ENCODE data around the gene RASAL2. TPM values are rescaled to one million over a fixed set of nuclear protein-coding genes. Genes with fewer than 3 reads are reported as not detected.
"Not testable (repeated sequence)": the region's sequence is repeated elsewhere in the genome, so short reads cannot be mapped to it uniquely, and the experiment has no call there.

The RASAL2 gene
- total RNA-seq, 3 donors from 2014 or later (not counting 1 experiment from before 2014, with no cell fraction given): 0.16 to 0.23 TPM; not detected in 1

DNA sequence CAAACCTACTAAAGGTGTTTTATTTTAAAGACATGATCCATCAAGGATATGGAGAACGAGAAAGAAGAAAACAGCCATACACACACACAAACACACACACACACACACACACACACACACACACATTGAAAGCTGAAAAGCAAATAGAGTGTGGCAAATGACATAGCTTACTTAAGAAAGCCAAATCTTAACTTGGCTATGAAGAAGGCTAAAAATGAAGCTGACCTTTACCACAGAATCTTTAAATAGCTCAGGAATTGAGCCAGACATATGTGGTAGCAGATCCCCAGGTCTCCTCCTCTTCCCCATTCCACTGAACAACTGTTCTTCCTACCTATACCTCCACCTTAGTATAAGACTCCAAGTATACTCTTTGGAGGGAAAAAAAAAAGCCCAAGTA is 217.3 kb downstream of the RASAL2 start:
- no peak overlapping the region for H3K27ac ChIP-seq (ENCODE audit: low read length)
- no peak for DNase-seq
- Mint-ChIP-seq H3K4me1 (no peaks in the 10 kb centered on the region), H3K36me3 (no peaks in the 10 kb centered on the region), H3K9me3 (no peaks in the 10 kb centered on the region), H3K27me3 (ENCODE audit: low read depth in 2 of 2) (peaks cover 4 to 13% of the 10 kb centered on the region in 2 donors), H3K4me3 (no peak overlapping the region), H3K27ac (no peak overlapping the region)
- no peaks in the 10 kb centered on the region for H3K27me3 ChIP-seq (ENCODE audit: control insufficient read depth, insufficient read depth, low read length)
- TF ChIP-seq, protein P1, sequence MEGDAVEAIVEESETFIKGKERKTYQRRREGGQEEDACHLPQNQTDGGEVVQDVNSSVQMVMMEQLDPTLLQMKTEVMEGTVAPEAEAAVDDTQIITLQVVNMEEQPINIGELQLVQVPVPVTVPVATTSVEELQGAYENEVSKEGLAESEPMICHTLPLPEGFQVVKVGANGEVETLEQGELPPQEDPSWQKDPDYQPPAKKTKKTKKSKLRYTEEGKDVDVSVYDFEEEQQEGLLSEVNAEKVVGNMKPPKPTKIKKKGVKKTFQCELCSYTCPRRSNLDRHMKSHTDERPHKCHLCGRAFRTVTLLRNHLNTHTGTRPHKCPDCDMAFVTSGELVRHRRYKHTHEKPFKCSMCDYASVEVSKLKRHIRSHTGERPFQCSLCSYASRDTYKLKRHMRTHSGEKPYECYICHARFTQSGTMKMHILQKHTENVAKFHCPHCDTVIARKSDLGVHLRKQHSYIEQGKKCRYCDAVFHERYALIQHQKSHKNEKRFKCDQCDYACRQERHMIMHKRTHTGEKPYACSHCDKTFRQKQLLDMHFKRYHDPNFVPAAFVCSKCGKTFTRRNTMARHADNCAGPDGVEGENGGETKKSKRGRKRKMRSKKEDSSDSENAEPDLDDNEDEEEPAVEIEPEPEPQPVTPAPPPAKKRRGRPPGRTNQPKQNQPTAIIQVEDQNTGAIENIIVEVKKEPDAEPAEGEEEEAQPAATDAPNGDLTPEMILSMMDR (IDR thresholded peaks at IDR 0.05): no peak
- H3K36me3 ChIP-seq (ENCODE audit: control insufficient read depth, insufficient read depth, low read length): no peaks in the 10 kb centered on the region
- no peaks in the 10 kb centered on the region for H3K9me3 ChIP-seq (ENCODE audit: control insufficient read depth, insufficient read depth, low read length)
- no peaks in the 10 kb centered on the region for H3K4me1 ChIP-seq (ENCODE audit: control insufficient read depth, insufficient read depth, low read length)
- no CpG with 5 or more reads among the region's 1 CpG for WGBS (ENCODE audit: insufficient coverage)
- no peak overlapping the region for H3K4me3 ChIP-seq (ENCODE audit: low read length)
- ATAC-seq: no peak
- intact Hi-C loops (cut with micrococcal nuclease): loop anchor here (2.0 kb wide), 1 partner anchor 190 kb away; no protein-coding TSS in a partner anchor

DNA sequence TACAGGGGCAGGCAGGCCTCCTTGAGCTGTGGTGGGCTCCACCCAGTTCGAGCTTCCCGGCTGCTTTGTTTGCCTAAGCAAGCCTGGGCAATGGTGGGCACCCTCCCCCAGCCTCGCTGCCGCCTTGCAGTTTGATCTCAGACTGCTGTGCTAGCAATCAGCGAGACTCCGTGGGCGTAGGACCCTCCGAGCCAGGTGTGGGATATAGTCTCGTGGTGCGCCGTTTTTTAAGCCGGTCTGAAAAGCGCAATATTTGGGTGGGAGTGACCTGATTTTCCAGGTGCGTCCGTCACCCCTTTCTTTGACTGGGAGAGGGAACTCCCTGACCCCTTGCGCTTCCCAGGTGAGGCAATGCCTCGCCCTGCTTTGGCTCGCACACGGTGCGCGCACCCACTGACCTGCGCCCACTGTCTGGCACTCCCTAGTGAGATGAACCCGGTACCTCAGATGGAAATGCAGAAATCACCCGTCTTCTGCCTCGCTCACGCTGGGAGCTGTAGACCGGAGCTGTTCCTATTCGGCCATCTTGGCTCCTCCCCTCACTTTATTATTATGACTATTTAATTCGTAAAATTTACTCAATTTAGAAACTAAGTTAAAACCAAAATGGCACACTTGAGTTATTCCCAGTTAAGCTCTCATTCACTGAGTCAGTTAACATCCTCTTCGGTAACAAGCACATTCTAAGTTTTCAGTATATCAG is 226.5 kb downstream of the RASAL2 start:
- intact Hi-C loops (cut with micrococcal nuclease); H3K4me3 Mint-ChIP-seq; H3K27me3 ChIP-seq (ENCODE audit: control insufficient read depth, insufficient read depth, low read length); H3K27ac Mint-ChIP-seq; H3K4me1 Mint-ChIP-seq; ATAC-seq; H3K27me3 Mint-ChIP-seq (ENCODE audit: low read depth in 2 of 2); H3K9me3 ChIP-seq (ENCODE audit: control insufficient read depth, insufficient read depth, low read length); H3K9me3 Mint-ChIP-seq; H3K27ac ChIP-seq (ENCODE audit: low read length); H3K36me3 Mint-ChIP-seq; DNase-seq; H3K4me1 ChIP-seq (ENCODE audit: control insufficient read depth, insufficient read depth, low read length); H3K4me3 ChIP-seq (ENCODE audit: low read length); H3K36me3 ChIP-seq (ENCODE audit: control insufficient read depth, insufficient read depth, low read length): not testable (repeated sequence)
- 93% methylated on average over 12 of the region's 30 CpGs for WGBS (ENCODE audit: insufficient coverage)

DNA sequence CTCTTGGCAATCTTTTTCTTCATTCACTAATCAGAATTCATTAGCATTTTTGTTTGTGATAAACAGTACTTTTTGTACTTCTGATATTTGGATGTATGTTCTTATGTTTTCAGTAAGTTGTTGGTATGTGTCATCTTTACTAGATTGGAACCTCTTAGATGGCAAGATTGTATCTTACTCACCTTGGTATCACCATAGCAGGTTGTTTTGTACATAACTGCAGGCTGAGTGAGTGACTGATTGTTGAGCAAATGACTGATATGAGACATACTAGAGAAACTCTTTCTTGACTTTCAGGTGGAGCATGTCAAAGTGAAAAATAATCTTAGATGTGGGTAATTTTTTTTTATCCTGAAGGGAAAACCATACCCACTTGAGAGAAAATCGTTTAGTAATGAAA is 229.2 kb downstream of the RASAL2 start:
- no peak overlapping the region for H3K27ac Mint-ChIP-seq
- H3K36me3 Mint-ChIP-seq: no peaks in the 10 kb centered on the region
- no peak overlapping the region for H3K4me3 Mint-ChIP-seq
- intact Hi-C loops (cut with micrococcal nuclease): no loop called here
- no CpG with 5 or more reads among the region's 1 CpG for WGBS (ENCODE audit: insufficient coverage)
- Histone ChIP-seq H3K27ac (ENCODE audit: low read length) (no peak overlapping the region), H3K9me3 (ENCODE audit: control insufficient read depth, insufficient read depth, low read length) (no peaks in the 10 kb centered on the region), H3K4me3 (ENCODE audit: low read length) (no peak overlapping the region), H3K36me3 (ENCODE audit: control insufficient read depth, insufficient read depth, low read length) (no peaks in the 10 kb centered on the region), H3K27me3 (ENCODE audit: control insufficient read depth, insufficient read depth, low read length) (no peaks in the 10 kb centered on the region), H3K4me1 (ENCODE audit: control insufficient read depth, insufficient read depth, low read length) (no peaks in the 10 kb centered on the region)
- H3K4me1 Mint-ChIP-seq: no peaks in the 10 kb centered on the region
- ATAC-seq (no peak), DNase-seq (no peak)
- peaks cover 0 to 2% of the 10 kb centered on the region in 2 donors for H3K9me3 Mint-ChIP-seq
- no peaks in the 10 kb centered on the region for H3K27me3 Mint-ChIP-seq (ENCODE audit: low read depth in 2 of 2)
- TF ChIP-seq, protein P1 (IDR thresholded peaks at IDR 0.05): no peak

DNA sequence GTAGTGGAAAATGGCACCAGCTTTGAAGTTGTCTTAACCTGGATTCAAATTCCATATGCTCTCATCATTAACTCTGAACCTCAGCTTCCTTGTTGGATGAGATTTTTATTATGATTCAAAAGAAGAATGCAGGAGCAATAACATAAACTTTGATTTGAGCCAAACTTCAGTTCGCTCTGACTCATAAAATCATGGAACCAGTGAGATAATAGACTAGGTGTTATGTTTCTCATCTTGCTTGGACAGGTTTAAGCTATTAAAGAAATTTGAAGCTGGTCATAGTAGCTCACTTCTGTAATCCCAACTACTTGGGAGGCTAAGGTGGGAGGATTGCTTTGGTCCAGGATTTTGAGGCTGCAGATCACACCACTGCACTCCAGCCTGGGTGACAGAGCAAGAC is 230.1 kb downstream of the RASAL2 start:
- Mint-ChIP-seq H3K36me3 (no peaks in the 10 kb centered on the region), H3K27ac (no peak overlapping the region), H3K4me3 (no peak overlapping the region), H3K9me3 (peaks cover 0 to 2% of the 10 kb centered on the region in 2 donors), H3K4me1 (no peaks in the 10 kb centered on the region), H3K27me3 (ENCODE audit: low read depth in 2 of 2) (no peaks in the 10 kb centered on the region)
- no peaks in the 10 kb centered on the region for H3K4me1 ChIP-seq (ENCODE audit: control insufficient read depth, insufficient read depth, low read length)
- DNase-seq: no peak
- no peak overlapping the region for H3K27ac ChIP-seq (ENCODE audit: low read length)
- TF ChIP-seq, protein P1 (IDR thresholded peaks at IDR 0.05): no peak
- no peaks in the 10 kb centered on the region for H3K27me3 ChIP-seq (ENCODE audit: control insufficient read depth, insufficient read depth, low read length)
- no peaks in the 10 kb centered on the region for H3K36me3 ChIP-seq (ENCODE audit: control insufficient read depth, insufficient read depth, low read length)
- no peak for ATAC-seq
- 88% methylated on average over 1 of the region's 1 CpG for WGBS (ENCODE audit: insufficient coverage)
- no peaks in the 10 kb centered on the region for H3K9me3 ChIP-seq (ENCODE audit: control insufficient read depth, insufficient read depth, low read length)
- intact Hi-C loops (cut with micrococcal nuclease): no loop called here
- no peak overlapping the region for H3K4me3 ChIP-seq (ENCODE audit: low read length)

All from natural killer cell (primary cell).